WTC11 (cell line): ENCODE measurements around the gene ZNF354C. TPM values are rescaled to one million over a fixed set of nuclear protein-coding genes. Genes with fewer than 3 reads are reported as not detected.

Experiments used
- ATAC-seq: fragments of 200-7000 bp; cut with Tn5 transposase; 2 replicates; pipeline ENCODE4 v1.10.0; 2021; ENCODE audit warnings: mild to moderate bottlenecking, moderate library complexity
- CTCF ChIA-PET: fragments of 300-600 bp; sonication (Branson Sonifier 250); formaldehyde crosslinking; loops from one replicate; lab custom pipeline; 2021; ENCODE audit warnings: antibody characterized with exemption; lab: Charles Lee
- POLR2A ChIA-PET: fragments of 350-600 bp; sonication (Branson Sonifier 250); formaldehyde crosslinking; loops from one replicate; lab custom pipeline; 2021; ENCODE audit warnings: antibody characterized with exemption; lab: Charles Lee
- DNase-seq: peaks from one replicate; pipeline ENCODE4 v3.0.0; 2021; ENCODE audit warnings: low spot score
- H3K27ac Mint-ChIP-seq: 2 replicates; pipeline ENCODE4 v1.8.0; 2021; ENCODE audit warnings: mixed read lengths
- H3K27me3 Mint-ChIP-seq: 2 replicates; pipeline ENCODE4 v1.8.0; 2021; ENCODE audit warnings: low read depth, mild to moderate bottlenecking, moderate library complexity, mixed read lengths
- H3K36me3 Mint-ChIP-seq: 2 replicates; pipeline ENCODE4 v1.8.0; 2021; ENCODE audit warnings: mixed read lengths
- H3K4me1 Mint-ChIP-seq: 2 replicates; pipeline ENCODE4 v1.8.0; 2022; ENCODE audit warnings: mixed read lengths
- H3K4me3 Mint-ChIP-seq: 2 replicates; pipeline ENCODE4 v1.8.0; 2021; ENCODE audit warnings: mild to moderate bottlenecking, moderate library complexity, mixed read lengths
- H3K9me3 Mint-ChIP-seq: 2 replicates; pipeline ENCODE4 v1.8.0; 2021; ENCODE audit warnings: mixed read lengths
- ATF1 ChIP-seq: sonication (generic); formaldehyde crosslinking; IDR thresholded peaks from 2 replicates; pipeline ENCODE4 v1.8.1; 2023; ENCODE audit warnings: mild to moderate bottlenecking, moderate library complexity, missing genetic modification reagents
- ATF2 ChIP-seq: sonication (generic); formaldehyde crosslinking; IDR thresholded peaks from 2 replicates; pipeline ENCODE4 v1.8.1; 2022; ENCODE audit warnings: low read depth, missing genetic modification reagents, borderline replicate concordance
- CREM ChIP-seq: sonication (generic); formaldehyde crosslinking; IDR thresholded peaks from 2 replicates; pipeline ENCODE4 v1.8.1; 2022; ENCODE audit warnings: mild to moderate bottlenecking, missing genetic modification reagents, moderate library complexity
- E2F1 ChIP-seq: sonication (generic); formaldehyde crosslinking; IDR thresholded peaks from 2 replicates; pipeline ENCODE4 v1.8.0; 2022; ENCODE audit warnings: mild to moderate bottlenecking, missing genetic modification reagents
- E2F4 ChIP-seq: sonication (generic); formaldehyde crosslinking; IDR thresholded peaks from 2 replicates; pipeline ENCODE4 v1.8.1; 2022; ENCODE audit warnings: low read depth, mild to moderate bottlenecking, moderate library complexity, missing genetic modification reagents, borderline replicate concordance
- E2F5 ChIP-seq: sonication (generic); formaldehyde crosslinking; IDR thresholded peaks from 2 replicates; pipeline ENCODE4 v1.8.1; 2022; ENCODE audit warnings: mild to moderate bottlenecking, moderate library complexity, missing genetic modification reagents
- EMX1 ChIP-seq: fragments of 250-450 bp; sonication (Bioruptor Pico); IDR thresholded peaks from 2 replicates; pipeline ENCODE4 v1.8.0; 2021; ENCODE audit warnings: mild to moderate bottlenecking
- FOXP4 ChIP-seq: sonication (generic); formaldehyde crosslinking; IDR thresholded peaks from 2 replicates; pipeline ENCODE4 v1.8.0; 2022; ENCODE audit warnings: mild to moderate bottlenecking, missing genetic modification reagents
- IRF2 ChIP-seq: sonication (generic); formaldehyde crosslinking; IDR thresholded peaks from 2 replicates; pipeline ENCODE4 v1.8.0; 2022; ENCODE audit warnings: low read depth, missing genetic modification reagents, borderline replicate concordance
- MXD4 ChIP-seq: fragments of 250-450 bp; sonication (Bioruptor Pico); IDR thresholded peaks from 2 replicates; pipeline ENCODE4 v1.8.0; 2021; ENCODE audit warnings: mild to moderate bottlenecking, moderate library complexity, borderline replicate concordance
- NFYB ChIP-seq: sonication (generic); formaldehyde crosslinking; conservative IDR thresholded peaks from 2 replicates; pipeline ENCODE4 v1.8.0; 2022; ENCODE audit warnings: low read depth, missing genetic modification reagents
- OVOL2 ChIP-seq: fragments of 250-450 bp; sonication (Bioruptor Pico); IDR thresholded peaks from 2 replicates; pipeline ENCODE4 v1.9.0; 2021; ENCODE audit warnings: mild to moderate bottlenecking, borderline replicate concordance
- PREB ChIP-seq: sonication (generic); formaldehyde crosslinking; IDR thresholded peaks from 2 replicates; pipeline ENCODE4 v1.8.1; 2022; ENCODE audit warnings: mild to moderate bottlenecking, missing genetic modification reagents, moderate library complexity, borderline replicate concordance
- SMAD4 ChIP-seq: sonication (generic); formaldehyde crosslinking; IDR thresholded peaks from 2 replicates; pipeline ENCODE4 v1.8.0; 2022; ENCODE audit warnings: mild to moderate bottlenecking, missing genetic modification reagents
- STAT6 ChIP-seq: sonication (generic); formaldehyde crosslinking; conservative IDR thresholded peaks from 2 replicates; pipeline ENCODE4 v1.8.1; 2023; ENCODE audit warnings: mild to moderate bottlenecking, low read depth, missing genetic modification reagents, moderate library complexity
- ZNF232 ChIP-seq: sonication (generic); formaldehyde crosslinking; IDR thresholded peaks from 2 replicates; pipeline ENCODE4 v1.8.0; 2022; ENCODE audit warnings: mild to moderate bottlenecking, missing genetic modification reagents
- ZNF281 ChIP-seq: sonication (generic); formaldehyde crosslinking; IDR thresholded peaks from 2 replicates; pipeline ENCODE4 v1.8.0; 2023; ENCODE audit warnings: mild to moderate bottlenecking, missing genetic modification reagents
- total RNA-seq: library from RNA; stranded (reverse); gene quantifications from 3 replicates; pipeline ENCODE4 v1.2.3, GENCODE V29; 2021

The ZNF354C gene
- total RNA-seq, 1 experiment from 2014 or later: 7.9 TPM

GRCh38 chr5:179065703-179066102 lies 5.5 kb downstream of the ZNF354C start:
- no peak overlapping the region for H3K27ac Mint-ChIP-seq
- TF ChIP-seq NFYB (no peak), EMX1 (CRISPR knock-in tag) (no peak), OVOL2 (CRISPR knock-in tag) (no peak), ZNF281 (CRISPR knock-in tag) (no peak), PREB (no peak), FOXP4 (CRISPR knock-in tag) (no peak), E2F1 (CRISPR knock-in tag) (no peak), E2F5 (CRISPR knock-in tag) (no peak), E2F4 (CRISPR knock-in tag) (no peak), MXD4 (CRISPR knock-in tag) (no peak), IRF2 (CRISPR knock-in tag) (no peak), SMAD4 (CRISPR knock-in tag) (no peak), ATF2 (no peak), STAT6 (CRISPR knock-in tag) (no peak), ZNF232 (CRISPR knock-in tag) (no peak), ATF1 (CRISPR knock-in tag) (no peak), CREM (CRISPR knock-in tag) (no peak)
- TF ChIP-seq, all 79 proteins: peak for 0
- DNase-seq (no peak), ATAC-seq (peak; percentile 56)
- POLR2A ChIA-PET: no interaction called here
- Mint-ChIP-seq H3K36me3 (peaks cover 83% of the 10 kb centered on the region), H3K4me3 (no peak overlapping the region), H3K27me3 (no peaks in the 10 kb centered on the region; the same call in 1 of the 2 replicates), H3K9me3 (peaks cover 50% of the 10 kb centered on the region), H3K4me1 (peaks cover 7% of the 10 kb centered on the region)
- CTCF ChIA-PET: no interaction called here
